Ascending aorta (tissue), 2 donors: ENCODE data around the gene FKBP1A. TPM values are rescaled to one million over a fixed set of nuclear protein-coding genes. Genes with fewer than 3 reads are reported as not detected.

Experiments
- DNase-seq, 2 donors: peaks; one replicate each; pipeline ENCODE4 v3.0.0-alpha.2; 2019; ENCODE audit warnings: low spot score in 2 of 2
- H3K27ac ChIP-seq, 2 donors: fragments of 200-600 bp; sonication (generic); one replicate each; pipeline ENCODE4 v1.5.1; 2016 to 2017; ENCODE audit warnings: mild to moderate bottlenecking in 1 of 2
- H3K27me3 ChIP-seq: fragments of 200-600 bp; sonication (generic); one replicate; pipeline ENCODE4 v1.5.1; 2017
- H3K36me3 ChIP-seq, 2 donors: fragments of 200-600 bp; sonication (generic); one replicate each; pipeline ENCODE4 v1.5.1; 2016
- H3K4me1 ChIP-seq, 2 donors: fragments of 200-600 bp; sonication (generic); one replicate each; pipeline ENCODE4 v1.5.1; 2016 to 2017; ENCODE audit warnings: mild to moderate bottlenecking in 1 of 2
- H3K4me3 ChIP-seq, 2 donors: fragments of 200-600 bp; sonication (generic); one replicate each; pipeline ENCODE4 v1.5.1; 2016 to 2017; ENCODE audit warnings: mild to moderate bottlenecking in 1 of 2
- H3K9me3 ChIP-seq, 2 donors: fragments of 200-600 bp; sonication (generic); one replicate each; pipeline ENCODE4 v1.5.1; 2016
- intact Hi-C: fragments of 100-400 bp; cut with DNase I; formaldehyde crosslinking; loops from one replicate; pipeline ENCODE4 v1.15.1; 2023
- total RNA-seq: library from RNA; depleted of rRNA; stranded (reverse); fragments of >200 nt; gene quantifications from one replicate; pipeline ENCODE4 v1.1.0, GENCODE V29; 2016
- TF ChIP-seq, protein P1 (sequence below), 3 experiments: fragments of 200-600 bp in 2 of 3; fragments of 450-650 bp in 1 of 3; sonication (generic) in 2 of 3; IDR thresholded peaks; one replicate each; pipeline ENCODE4 v1.5.1; 2016 to 2019; ENCODE audit warnings: antibody characterized with exemption in 3 of 3, mild to moderate bottlenecking in 1 of 3, moderate library complexity in 1 of 3

Gene FKBP1A
- total RNA-seq, 1 donor from 2014 or later: 202 TPM

DNA sequence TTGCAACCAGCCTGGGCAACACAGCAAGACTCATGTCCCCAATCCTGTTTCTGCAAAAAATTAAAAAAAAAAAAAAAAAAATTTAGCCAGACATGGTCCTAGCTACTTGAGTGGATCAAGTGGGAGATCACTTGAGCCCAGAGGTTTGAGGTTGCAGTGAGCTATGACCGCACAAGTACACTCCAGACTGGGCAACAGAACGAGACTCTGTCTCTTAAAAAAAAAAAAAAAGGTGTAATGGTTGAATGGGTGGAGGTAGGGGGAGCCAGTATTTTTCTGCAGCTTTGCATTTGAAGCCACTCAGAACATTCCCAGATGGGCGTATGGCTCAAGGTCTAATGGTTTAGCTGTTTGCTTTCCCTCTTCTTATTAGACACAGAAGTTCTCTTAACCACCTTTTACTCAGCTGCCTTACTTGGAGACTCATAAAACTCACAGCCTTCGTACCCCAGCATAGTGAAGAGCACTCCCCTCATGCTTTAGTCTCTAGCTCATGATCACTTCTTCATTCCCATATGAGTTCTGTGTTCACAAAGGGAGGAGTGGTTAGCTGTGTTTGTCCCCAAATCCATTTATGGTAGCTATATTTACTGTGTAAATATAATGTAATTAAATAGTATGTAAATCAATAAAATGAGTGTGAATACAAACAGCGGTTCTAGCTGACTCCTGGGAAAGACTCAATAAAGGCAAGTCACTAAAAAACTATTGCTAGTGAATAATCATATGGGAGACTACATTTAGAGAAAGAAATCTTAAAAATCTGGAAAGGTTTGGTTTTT, 9.0 kb downstream of the FKBP1A start:
- TF ChIP-seq, protein P1, sequence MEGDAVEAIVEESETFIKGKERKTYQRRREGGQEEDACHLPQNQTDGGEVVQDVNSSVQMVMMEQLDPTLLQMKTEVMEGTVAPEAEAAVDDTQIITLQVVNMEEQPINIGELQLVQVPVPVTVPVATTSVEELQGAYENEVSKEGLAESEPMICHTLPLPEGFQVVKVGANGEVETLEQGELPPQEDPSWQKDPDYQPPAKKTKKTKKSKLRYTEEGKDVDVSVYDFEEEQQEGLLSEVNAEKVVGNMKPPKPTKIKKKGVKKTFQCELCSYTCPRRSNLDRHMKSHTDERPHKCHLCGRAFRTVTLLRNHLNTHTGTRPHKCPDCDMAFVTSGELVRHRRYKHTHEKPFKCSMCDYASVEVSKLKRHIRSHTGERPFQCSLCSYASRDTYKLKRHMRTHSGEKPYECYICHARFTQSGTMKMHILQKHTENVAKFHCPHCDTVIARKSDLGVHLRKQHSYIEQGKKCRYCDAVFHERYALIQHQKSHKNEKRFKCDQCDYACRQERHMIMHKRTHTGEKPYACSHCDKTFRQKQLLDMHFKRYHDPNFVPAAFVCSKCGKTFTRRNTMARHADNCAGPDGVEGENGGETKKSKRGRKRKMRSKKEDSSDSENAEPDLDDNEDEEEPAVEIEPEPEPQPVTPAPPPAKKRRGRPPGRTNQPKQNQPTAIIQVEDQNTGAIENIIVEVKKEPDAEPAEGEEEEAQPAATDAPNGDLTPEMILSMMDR (IDR thresholded peaks at IDR 0.05): no peak
- H3K27ac ChIP-seq: peak overlapping the region; percentile 30 to 86
- H3K27me3 ChIP-seq: no peaks in the 10 kb centered on the region
- no peak for DNase-seq
- H3K9me3 ChIP-seq: no peaks in the 10 kb centered on the region
- peaks cover 11 to 34% of the 10 kb centered on the region in 2 donors for H3K4me1 ChIP-seq
- H3K36me3 ChIP-seq: no peaks in the 10 kb centered on the region
- no peak overlapping the region for H3K4me3 ChIP-seq
- intact Hi-C loops: no loop called here

DNA sequence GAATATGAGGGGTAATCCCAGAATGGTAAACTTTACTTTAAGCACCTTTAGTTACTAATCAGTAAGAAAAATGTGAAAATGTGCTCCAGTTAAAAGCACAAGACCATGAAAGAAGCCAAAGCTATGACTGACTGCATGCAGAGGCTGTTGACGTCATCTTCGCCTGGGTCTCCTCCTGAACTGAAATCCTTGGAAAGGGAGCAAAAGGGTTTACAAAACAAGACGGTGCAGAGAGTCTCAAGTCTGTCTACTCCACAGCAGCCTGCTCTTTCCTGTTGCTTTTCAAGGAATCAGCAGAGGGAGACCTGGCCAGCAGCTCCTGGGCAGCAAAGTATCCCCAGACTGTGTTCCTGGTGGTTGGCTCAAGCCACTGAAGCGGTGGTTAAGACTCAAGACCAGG, 10.2 kb downstream of the FKBP1A start:
- DNase-seq: no peak
- no peaks in the 10 kb centered on the region for H3K36me3 ChIP-seq
- TF ChIP-seq, protein P1 (IDR thresholded peaks at IDR 0.05): no peak
- H3K9me3 ChIP-seq: no peaks in the 10 kb centered on the region
- H3K27me3 ChIP-seq: no peaks in the 10 kb centered on the region
- H3K4me1 ChIP-seq: peaks cover 11 to 34% of the 10 kb centered on the region in 2 donors
- H3K4me3 ChIP-seq: peak overlapping the region in 1 of 2 donors; percentile 11
- peak overlapping the region; percentile 64 to 86 for H3K27ac ChIP-seq
- intact Hi-C loops: no loop called here

DNA sequence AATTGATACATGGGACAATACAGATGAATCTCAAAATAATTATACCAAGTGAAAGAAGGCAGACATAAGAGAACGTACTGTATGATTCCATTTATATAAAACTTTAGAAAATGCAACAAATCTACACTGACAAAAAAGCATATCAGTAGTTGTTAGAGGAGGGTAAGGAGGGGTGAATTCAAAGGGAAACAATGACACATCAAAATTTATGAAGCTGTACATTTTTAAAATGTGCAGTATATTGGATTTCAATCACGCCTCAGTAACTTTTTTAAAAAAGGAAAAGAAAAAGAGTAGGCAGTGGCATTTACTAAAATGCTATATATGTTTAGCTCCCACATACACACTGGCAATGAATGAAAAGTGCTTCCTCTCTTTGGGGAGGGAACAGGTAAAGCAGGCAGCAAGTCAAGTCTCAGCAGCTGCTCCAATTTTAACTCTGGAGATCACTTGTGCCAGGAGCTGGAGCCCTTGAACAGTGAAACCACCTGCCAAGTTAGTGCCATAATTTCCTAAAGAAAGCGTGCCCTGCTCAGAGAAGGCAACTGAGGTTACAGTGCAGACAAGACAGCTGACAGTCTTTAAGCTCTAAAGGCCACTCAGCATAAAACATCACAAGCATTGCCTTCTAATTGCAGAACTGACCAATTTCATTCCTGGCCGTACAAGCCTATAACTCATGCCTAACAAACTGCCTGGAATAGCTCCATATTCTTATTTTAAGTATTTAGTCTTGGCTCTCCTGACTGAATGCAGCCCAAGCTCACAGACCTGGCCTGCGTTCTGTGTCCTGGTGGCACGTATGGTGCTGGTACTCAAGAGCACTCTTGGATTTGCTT, 10.9 kb downstream of the FKBP1A start:
- intact Hi-C loops: no loop called here
- Histone ChIP-seq H3K27me3 (no peaks in the 10 kb centered on the region), H3K27ac (peak overlapping the region; percentile 64 to 86), H3K4me1 (peaks cover 11 to 40% of the 10 kb centered on the region in 2 donors), H3K9me3 (no peaks in the 10 kb centered on the region), H3K4me3 (no peak overlapping the region), H3K36me3 (no peaks in the 10 kb centered on the region)
- TF ChIP-seq, protein P1 (IDR thresholded peaks at IDR 0.05): no peak
- no peak for DNase-seq

DNA sequence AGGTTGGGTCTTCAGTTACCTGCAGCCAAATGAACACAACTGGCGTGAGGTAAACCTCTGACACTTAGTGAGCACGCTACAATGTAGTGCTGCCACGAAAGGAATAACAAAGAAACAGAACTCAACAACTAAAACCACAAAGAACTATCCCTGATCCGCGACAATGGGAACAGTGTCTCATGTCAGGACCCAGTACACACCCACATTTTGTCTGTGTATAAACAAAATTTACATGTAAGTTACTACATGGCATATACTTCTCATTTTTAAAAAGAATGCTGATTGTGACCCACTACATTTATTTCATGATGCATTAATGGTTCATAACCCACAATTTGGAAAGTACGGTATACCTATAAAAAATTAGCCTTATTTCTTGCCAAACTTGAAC, 14.1 kb downstream of the FKBP1A start:
- intact Hi-C loops: no loop called here
- H3K4me3 ChIP-seq: no peak overlapping the region
- TF ChIP-seq, protein P1 (IDR thresholded peaks at IDR 0.05): no peak
- H3K4me1 ChIP-seq: peaks cover 14 to 53% of the 10 kb centered on the region in 2 donors
- H3K36me3 ChIP-seq: no peaks in the 10 kb centered on the region
- DNase-seq: no peak
- no peak overlapping the region for H3K27ac ChIP-seq
- H3K9me3 ChIP-seq: no peaks in the 10 kb centered on the region
- H3K27me3 ChIP-seq: no peaks in the 10 kb centered on the region

DNA sequence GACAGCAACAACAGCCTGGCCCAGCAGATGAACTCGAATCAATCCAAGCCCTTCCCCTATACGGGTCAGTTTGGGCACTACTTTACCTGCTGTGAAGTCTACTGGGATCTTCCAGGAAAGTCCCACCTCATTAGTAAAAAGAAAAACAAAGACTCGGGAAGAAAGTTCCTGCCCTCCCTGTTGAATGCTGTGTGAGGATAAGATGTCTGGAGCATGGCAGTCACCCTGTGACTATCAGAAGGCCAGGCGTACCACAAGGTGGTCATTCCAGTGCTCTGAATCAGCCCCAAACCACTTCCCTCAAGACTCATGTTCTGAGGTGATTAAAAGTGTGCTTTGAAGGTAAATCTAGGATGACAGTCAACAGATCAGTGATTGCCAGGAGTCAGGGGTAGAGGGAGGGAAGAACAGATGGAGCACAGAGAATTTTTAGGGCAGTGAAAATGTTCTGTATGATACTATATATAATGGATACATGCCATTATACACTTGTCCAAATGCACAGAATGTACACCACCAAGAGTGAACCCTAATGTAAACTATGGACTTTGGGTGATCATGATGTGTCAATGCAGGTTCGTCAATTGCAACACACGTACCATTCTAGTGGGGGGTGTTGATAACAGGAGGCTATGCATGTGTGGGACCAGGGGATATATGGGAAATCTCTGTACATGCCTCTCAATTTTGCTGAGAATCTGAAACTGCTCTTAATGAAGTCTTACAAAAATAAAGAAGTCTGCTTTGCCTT, 14.7 kb downstream of the FKBP1A start:
- Histone ChIP-seq H3K4me1 (peaks cover 20 to 53% of the 10 kb centered on the region in 2 donors), H3K27me3 (no peaks in the 10 kb centered on the region), H3K4me3 (no peak overlapping the region), H3K36me3 (peaks cover 0 to under 1% of the 10 kb centered on the region in 2 donors), H3K9me3 (no peaks in the 10 kb centered on the region), H3K27ac (peak overlapping the region in 1 of 2 donors; percentile 35)
- intact Hi-C loops: no loop called here
- DNase-seq: no peak
- TF ChIP-seq, protein P1 (IDR thresholded peaks at IDR 0.05): no peak
